ENCODE measurements around the gene FILIP1.

Gene FILIP1

GRCh38 chr6:75329703-75330102, 163.9 kb downstream of the FILIP1 start:
- no peak for DNase-seq

- DNase-seq, result no peak
These were observed 165.8 kb downstream of the FILIP1 start for GRCh38 chr6:75327807-75328206.

DNA sequence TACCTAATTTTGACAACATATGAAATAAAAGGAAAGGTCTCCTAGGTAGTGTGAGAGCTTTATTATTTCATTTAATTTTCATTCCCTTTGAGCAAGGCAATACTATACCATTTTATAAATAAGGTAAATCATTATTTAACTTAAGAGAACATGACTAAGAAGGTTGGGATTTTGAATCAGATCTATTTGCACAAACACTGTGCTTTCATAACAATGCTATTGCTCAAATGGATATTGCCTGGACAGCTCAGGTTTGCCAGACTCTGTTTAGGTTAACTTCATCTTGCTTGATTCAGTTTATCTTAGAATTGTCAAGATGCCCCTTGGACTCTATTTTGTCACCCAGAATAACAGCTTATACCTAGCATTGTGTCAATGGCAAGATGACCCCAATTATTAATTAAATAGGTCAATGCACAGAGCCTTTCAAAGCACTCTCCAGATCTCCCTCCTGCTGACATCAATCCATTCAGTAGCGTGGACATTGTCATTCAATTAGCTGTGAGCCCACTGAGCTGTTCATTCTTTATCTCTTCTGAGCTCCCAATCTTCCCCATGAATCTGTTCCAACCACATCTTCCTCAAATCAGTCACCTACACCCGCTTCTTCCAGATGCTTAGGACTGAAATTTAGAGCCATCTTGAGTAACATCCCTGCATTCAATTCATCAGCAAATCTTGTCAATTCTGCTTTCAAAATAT, 166.9 kb downstream of the FILIP1 start:
- no peak for DNase-seq

GRCh38 chr6:75318900-75319299, 174.7 kb downstream of the FILIP1 start:
- DNase-seq, result no peak

- no peak for DNase-seq
These were observed 175.9 kb downstream of the FILIP1 start for GRCh38 chr6:75317503-75318206.

DNA sequence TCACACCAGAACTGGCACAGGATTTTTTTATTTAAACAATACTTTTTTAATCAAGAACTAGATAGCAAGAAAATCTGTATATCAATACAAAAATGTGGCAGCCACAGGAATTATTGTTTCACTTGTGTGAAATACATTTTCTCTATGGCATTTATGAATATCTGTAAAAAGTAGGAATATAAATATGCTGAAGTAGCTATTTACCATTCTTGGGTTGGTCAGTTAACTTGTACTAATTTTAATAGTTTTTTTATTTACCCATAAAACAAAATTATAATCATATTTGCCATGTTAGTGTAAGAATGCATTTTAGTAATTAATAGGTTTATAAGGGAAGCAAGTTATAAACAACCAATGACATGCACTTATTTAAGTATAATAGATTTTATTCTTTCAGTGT, 177.6 kb downstream of the FILIP1 start:
- DNase-seq, result no peak

DNA sequence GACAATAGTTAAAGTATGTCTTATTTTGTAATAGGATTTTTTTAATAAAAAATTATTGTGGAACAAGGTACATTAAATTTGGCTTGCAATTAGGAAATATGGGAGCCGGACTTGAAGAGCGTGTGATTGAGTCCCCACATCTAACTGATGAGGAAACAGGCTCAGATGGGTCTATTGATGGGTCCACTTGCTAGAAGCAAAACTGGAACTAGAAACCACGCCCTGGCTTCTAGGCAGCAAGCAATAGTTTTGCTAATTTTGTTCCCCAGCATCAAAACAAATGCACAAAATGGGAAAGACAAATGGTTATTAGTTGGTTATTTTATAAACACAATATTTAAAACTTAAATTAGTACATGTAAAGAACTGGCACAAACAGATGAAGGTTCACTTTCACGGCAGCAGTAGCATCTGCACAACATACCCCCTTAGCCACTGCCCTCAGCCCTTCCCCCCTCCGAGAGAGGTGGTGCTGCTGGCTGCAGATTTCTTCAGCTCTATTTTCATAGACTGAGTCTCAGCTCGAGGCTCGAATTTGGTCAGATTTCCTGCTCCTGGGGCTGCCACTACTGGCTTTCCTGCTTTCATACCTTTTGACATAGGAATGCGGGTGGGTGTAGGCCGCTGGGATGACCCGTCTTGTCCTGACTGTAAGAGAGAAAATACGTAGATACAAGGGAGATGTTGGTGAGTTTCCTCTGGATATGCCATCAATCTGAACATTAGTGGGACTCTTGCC, 185.2 kb downstream of the FILIP1 start:
- DNase-seq, result no peak

GRCh38 chr6:75307364-75308004, 186.1 kb downstream of the FILIP1 start:
- DNase-seq, result no peak

DNA sequence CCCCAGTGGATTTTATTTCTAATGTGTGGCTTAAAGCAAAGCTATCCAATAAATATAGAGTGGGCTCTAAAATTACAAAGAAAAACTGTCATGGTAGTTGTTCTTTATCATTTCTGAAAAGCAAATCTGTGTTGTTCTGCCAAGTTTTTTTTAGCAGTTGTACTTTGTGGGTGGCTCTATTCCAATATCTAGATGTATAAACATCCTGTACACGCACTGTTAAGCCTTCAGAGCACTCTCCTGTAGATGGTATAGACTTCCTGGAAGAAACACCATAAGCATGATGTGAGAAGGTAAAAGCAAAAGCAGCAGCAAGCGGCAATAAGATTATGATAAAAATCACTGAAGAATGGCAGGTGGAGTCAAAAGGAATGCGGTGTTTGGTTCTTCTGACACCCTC, 187.5 kb downstream of the FILIP1 start:
- DNase-seq, result no peak

DNA sequence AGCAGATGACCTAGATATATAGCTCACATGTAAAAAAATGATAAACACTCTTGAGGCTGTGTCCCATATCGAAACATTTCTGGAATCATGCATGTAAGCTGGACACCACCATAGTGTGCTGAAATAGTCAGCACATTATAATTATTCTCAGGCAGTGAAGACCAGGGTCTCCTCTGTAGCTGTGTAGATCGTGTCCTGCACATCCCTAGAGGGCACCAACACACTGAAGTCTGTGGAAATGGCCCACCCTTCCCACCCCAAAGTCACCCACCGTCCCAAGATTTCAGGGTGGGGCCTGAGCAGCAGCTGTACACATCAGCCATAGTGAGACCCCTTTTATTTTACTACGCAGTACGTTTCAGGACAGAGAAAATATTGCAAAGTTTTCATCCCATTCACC, 188.0 kb downstream of the FILIP1 start:
- no peak for DNase-seq

DNA sequence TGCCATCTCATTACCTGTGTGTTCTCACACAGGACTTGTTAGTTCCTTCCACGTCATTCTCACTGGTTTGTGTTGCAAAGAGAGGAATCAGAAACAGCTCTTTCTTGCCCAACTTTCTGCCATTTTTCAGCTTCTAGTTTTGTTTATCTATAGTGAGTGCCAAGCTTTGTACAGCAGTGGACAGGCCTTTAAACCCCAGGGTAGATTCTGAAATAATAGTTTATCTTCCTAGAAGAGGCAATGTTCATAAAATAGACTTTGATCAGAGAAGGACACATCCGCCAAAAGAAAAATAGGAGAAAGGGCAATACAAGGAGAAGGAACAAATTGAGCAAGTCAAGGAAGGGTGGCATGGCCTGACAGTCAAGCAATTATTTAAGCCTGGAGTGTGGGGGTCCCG, 191.3 kb downstream of the FILIP1 start:
- no peak for DNase-seq

DNA sequence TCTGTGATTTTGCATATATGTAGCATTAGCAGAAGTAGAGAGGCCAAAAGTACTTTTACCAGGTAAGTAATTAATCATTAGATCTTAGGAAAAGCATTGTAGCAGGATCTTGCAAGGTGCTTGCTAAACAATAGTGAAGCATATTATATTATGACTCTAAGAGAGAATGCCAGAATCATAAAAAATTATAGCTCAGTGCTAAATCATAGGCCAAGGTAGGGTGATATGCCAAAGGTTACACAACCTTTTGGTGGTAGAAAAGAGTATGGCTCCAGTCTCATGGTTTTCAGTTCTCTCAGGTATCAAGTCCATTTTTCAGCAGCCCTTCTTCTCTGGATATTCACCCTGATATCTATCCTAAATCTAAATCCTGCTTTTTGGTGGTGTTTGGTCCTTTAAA, 192.1 kb downstream of the FILIP1 start:
- no peak for DNase-seq

GRCh38 chr6:75301088-75301487, 192.5 kb downstream of the FILIP1 start:
- no peak for DNase-seq

DNA sequence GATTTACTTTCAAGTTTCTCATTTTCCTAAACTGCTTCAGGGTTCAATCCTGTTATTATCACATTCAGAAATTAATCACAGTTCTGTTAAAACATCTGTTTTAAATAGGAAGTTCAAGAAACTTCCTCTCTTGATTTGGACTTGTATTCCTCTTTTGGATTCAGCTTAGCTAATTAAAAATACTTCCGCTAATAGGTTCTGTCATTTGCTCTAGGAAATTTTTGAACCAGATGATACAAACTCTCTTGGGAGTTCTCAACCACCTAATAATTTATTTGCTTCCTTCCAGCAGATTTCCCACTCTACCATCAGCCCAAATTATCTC, 193.1 kb downstream of the FILIP1 start:
- DNase-seq, result no peak

DNA sequence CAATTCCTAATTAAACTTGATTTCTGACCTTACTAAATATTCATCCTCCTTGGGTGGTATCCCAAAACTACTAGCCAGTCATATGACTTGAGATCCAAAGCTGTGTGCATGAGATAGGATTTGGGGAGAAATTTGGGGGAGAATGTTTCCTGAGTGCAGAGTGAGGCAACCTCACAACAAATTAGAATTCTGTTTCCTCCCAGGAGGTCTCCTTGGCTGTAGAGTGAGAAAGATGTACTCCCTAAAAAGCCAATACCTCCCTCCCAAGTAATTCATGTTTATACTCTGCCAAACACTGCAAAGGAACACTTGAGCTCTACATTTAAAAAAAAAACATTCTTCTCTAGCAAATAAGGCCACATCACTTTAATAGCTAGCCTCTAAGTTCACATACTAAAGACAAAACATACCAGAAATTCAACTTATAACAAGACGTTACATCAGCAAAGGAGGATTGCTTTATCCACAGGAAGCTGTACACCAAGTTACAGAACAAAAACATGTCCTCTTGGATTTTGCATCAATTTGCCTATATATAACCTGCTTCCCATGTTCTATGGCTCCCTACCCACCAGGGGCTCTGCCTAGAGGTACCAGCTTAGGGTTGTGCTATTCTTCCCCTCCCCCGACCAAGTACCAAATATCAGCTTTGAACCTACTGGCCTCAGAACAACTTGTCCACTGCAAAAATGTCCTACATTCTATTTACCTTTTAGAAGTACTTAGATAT, 193.6 kb downstream of the FILIP1 start:
- no peak for DNase-seq

- no peak for DNase-seq
These were observed 196.5 kb downstream of the FILIP1 start for GRCh38 chr6:75296811-75297779.

DNA sequence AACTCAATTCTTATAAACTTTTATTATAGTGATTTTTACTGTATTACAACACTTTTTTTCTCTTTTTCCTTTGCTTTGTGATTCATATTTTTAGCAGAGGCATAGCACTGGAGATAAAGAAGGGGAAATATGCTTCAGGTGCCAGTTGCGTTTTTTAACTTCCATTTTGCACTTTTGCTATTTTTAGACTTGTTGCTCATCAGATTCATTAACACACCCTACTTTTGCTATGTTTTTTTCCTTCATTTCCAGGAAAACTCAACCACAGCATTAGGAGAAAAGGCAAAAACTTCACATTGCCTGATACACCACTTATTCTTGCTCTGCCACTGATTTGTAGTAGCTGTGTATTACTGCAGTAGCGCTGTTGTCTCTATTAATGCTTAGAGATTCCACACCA, 201.0 kb downstream of the FILIP1 start:
- DNase-seq, result no peak

DNA sequence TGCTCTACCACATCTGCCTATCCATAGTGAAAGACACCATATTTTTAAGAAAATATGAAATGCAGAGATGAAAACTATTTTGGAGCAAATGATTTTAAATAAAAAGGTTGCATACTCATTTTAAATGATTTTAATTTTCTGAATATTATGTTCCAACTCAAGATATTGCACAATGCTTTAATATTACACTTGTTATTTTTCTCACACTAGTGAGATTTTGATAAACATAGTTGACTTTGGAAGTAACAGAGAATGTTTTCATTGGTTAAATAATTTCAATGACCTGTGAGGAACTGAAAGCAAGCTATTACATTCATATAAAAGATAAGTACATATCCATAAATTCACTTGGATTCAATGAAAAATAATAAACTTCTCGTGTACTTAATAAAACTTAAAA, 201.9 kb downstream of the FILIP1 start:
- no peak for DNase-seq

- DNase-seq, result no peak
These were observed 202.3 kb downstream of the FILIP1 start for GRCh38 chr6:75291331-75291730.

- DNase-seq, result no peak
These were observed 203.3 kb downstream of the FILIP1 start for GRCh38 chr6:75290136-75290945.

- no peak for DNase-seq
These were observed 205.6 kb downstream of the FILIP1 start for GRCh38 chr6:75288023-75288422.
